HCT116 (cell line): ENCODE data around the gene VIPR1. TPM values are rescaled to one million over a fixed set of nuclear protein-coding genes. Genes with fewer than 3 reads are reported as not detected.

ENCODE experiments used
- ATAC-seq: fragments of 200-7000 bp; cut with Tn5 transposase; 2 replicates; pipeline ENCODE4 v1.9.1; 2020; ENCODE audit warnings: mild to moderate bottlenecking, moderate library complexity
- BruUV-seq: library from RNA; stranded (reverse); fragments of 400-500 nt; replicated peaks from 2 replicates; lab custom pipeline; 2021; lab: Mats Ljungman, UMichigan
- CTCF ChIA-PET: fragments of 300-600 bp; sonication (Branson Sonifier 250); formaldehyde crosslinking; loops from one replicate; lab custom pipeline; 2021; ENCODE audit warnings: antibody characterized with exemption; lab: Charles Lee
- POLR2A ChIA-PET: fragments of 300-600, 350-600 bp; sonication (Branson Sonifier 250); formaldehyde crosslinking; loops from one replicate; lab custom pipeline; 2021; ENCODE audit warnings: antibody characterized with exemption; lab: Charles Lee
- RAD21 ChIA-PET, 2 experiments: fragments of 300-600 bp; sonication (Branson Sonifier 250); formaldehyde crosslinking; loops; one replicate each; lab custom pipeline; 2023; ENCODE audit warnings: low total read pairs in 2 of 2; ENCODE audit not compliant: uncharacterized antibody in 2 of 2, unreplicated experiment in 2 of 2, low non-redundant PET in 1 of 2; lab: Charles Lee
- DNase-seq: peaks from one replicate; pipeline ENCODE4 v3.0.0-alpha.2; 2010; ENCODE audit warnings: low read depth, low spot score
- H2AFZ ChIP-seq: fragments of 200-600 bp; shearing (Covaris generic), sonication (generic); 2 replicates; pipeline ENCODE4 v1.6.1; 2017; ENCODE audit warnings: low read depth, mixed run types, mixed read lengths, antibody characterized with exemption, low read length; ENCODE audit not compliant: poor library complexity, severe bottlenecking
- H3K27ac ChIP-seq: 2 replicates; pipeline ENCODE4 v1.5.1; 2012; ENCODE audit warnings: low read depth, low read length
- H3K27me3 ChIP-seq: fragments of 200-600 bp; sonication (generic); 2 replicates; pipeline ENCODE4 v1.6.1; 2016; ENCODE audit warnings: mixed run types, low read length, mixed read lengths; ENCODE audit not compliant: insufficient read depth
- H3K36me3 ChIP-seq, 2 experiments: fragments of 200-500 bp in 1 of 2; fragments of 200-600 bp in 1 of 2; sonication (Bioruptor generic) in 1 of 2; sonication (generic) in 1 of 2; 2 replicates each; pipeline versions ENCODE4 v1.5.1 to v1.6.1; 2014 to 2016; ENCODE audit warnings: low read length in 2 of 2, inconsistent platforms in 1 of 2, mixed read lengths in 1 of 2, mixed run types in 1 of 2; ENCODE audit not compliant: insufficient read depth in 2 of 2, control insufficient read depth in 1 of 2
- H3K4me1 ChIP-seq, 2 experiments: fragments of 200-600 bp in 1 of 2; sonication (generic) in 1 of 2; 2 replicates each; pipeline versions ENCODE4 v1.5.1 to v1.6.1; 2012 to 2017; ENCODE audit warnings: low read length in 2 of 2, inconsistent platforms in 1 of 2, mild to moderate bottlenecking in 1 of 2, mixed read lengths in 1 of 2, mixed run types in 1 of 2, moderate library complexity in 1 of 2; ENCODE audit not compliant: insufficient read depth in 2 of 2, control insufficient read depth in 1 of 2
- H3K4me2 ChIP-seq: fragments of 200-600 bp; sonication (generic); 2 replicates; pipeline ENCODE4 v1.6.1; 2017; ENCODE audit warnings: mixed run types, low read length, mixed read lengths
- H3K4me3 ChIP-seq, 2 experiments: fragments of 200-600 bp in 1 of 2; sonication (generic) in 1 of 2; replicated peaks in 1 of 2; 2 replicates each; pipeline ENCODE4 v1.5.1; 2011 to 2016; ENCODE audit warnings: low read length in 2 of 2, control low read depth in 1 of 2, low read depth in 1 of 2, mild to moderate bottlenecking in 1 of 2, mixed read lengths in 1 of 2, mixed run types in 1 of 2
- H3K79me2 ChIP-seq: fragments of 200-600 bp; sonication (generic); 2 replicates; pipeline ENCODE4 v1.6.1; 2017; ENCODE audit warnings: mild to moderate bottlenecking, mixed run types, low read length, moderate library complexity, mixed read lengths; ENCODE audit not compliant: insufficient read depth
- H3K9ac ChIP-seq: fragments of 200-600 bp; sonication (generic); 2 replicates; pipeline ENCODE4 v1.6.1; 2016; ENCODE audit warnings: low read length, mixed read lengths
- H3K9me2 ChIP-seq: fragments of 200-600 bp; sonication (generic), shearing (Covaris generic); 2 replicates; pipeline ENCODE4 v1.6.1; 2017; ENCODE audit warnings: mixed run types, mild to moderate bottlenecking, moderate library complexity; ENCODE audit not compliant: insufficient read depth
- H3K9me3 ChIP-seq, 2 experiments: fragments of 200-500 bp in 1 of 2; fragments of 200-600 bp in 1 of 2; sonication (Bioruptor generic) in 1 of 2; sonication (generic) in 1 of 2; 2 replicates each; pipeline ENCODE4 v1.6.1; 2014 to 2017; ENCODE audit warnings: low read length in 2 of 2, mixed read lengths in 2 of 2, inconsistent platforms in 1 of 2, low read depth in 1 of 2, mild to moderate bottlenecking in 1 of 2, mixed run types in 1 of 2, moderate library complexity in 1 of 2; ENCODE audit not compliant: control insufficient read depth in 1 of 2, insufficient read depth in 1 of 2
- H4K20me1 ChIP-seq: fragments of 200-600 bp; sonication (generic), shearing (Covaris generic); 2 replicates; pipeline ENCODE4 v1.6.1; 2017; ENCODE audit warnings: mixed run types, mild to moderate bottlenecking, moderate library complexity; ENCODE audit not compliant: insufficient read depth
- ATF3 ChIP-seq: IDR thresholded peaks from 2 replicates; pipeline ENCODE4 v1.6.1; 2012
- CBX3 ChIP-seq: IDR thresholded peaks from 2 replicates; pipeline ENCODE4 v1.6.1; 2012; ENCODE audit warnings: low read depth
- CEBPB ChIP-seq: IDR thresholded peaks from 2 replicates; pipeline ENCODE4 v1.6.1; 2012; ENCODE audit warnings: low read depth
- EZH2 ChIP-seq: fragments of 200-600 bp; sonication (generic); IDR thresholded peaks from 2 replicates; pipeline ENCODE4 v1.6.1; 2017; ENCODE audit warnings: antibody characterized with exemption, mixed run types
- FOSL1 ChIP-seq: IDR thresholded peaks from 2 replicates; pipeline ENCODE4 v1.6.1; 2012; ENCODE audit warnings: low read depth
- JUND ChIP-seq: IDR thresholded peaks from 2 replicates; pipeline ENCODE4 v1.6.1; 2012
- POLR2AphosphoS5 ChIP-seq: IDR thresholded peaks from 2 replicates; pipeline ENCODE4 v1.6.1; 2011; ENCODE audit warnings: mild to moderate bottlenecking, low read depth, low read length, moderate library complexity
- RAD21 ChIP-seq: IDR thresholded peaks from 2 replicates; pipeline ENCODE4 v1.6.1; 2012; ENCODE audit warnings: low read depth, mild to moderate bottlenecking
- REST ChIP-seq: IDR thresholded peaks from 2 replicates; pipeline ENCODE4 v1.6.1; 2012; ENCODE audit warnings: low read depth
- SIN3A ChIP-seq: IDR thresholded peaks from 2 replicates; pipeline ENCODE4 v1.6.1; 2012; ENCODE audit warnings: low read depth
- SRF ChIP-seq: IDR thresholded peaks from 2 replicates; pipeline ENCODE4 v1.6.1; 2012; ENCODE audit warnings: low read depth
- TCF7L2 ChIP-seq: IDR thresholded peaks from 2 replicates; pipeline ENCODE4 v1.7.0; 2011; ENCODE audit warnings: borderline replicate concordance, inconsistent platforms; ENCODE audit not compliant: insufficient read depth, insufficient read length; ENCODE audit errors: extremely low read depth
- ZBTB33 ChIP-seq: IDR thresholded peaks from 2 replicates; pipeline ENCODE4 v1.6.1; 2011; ENCODE audit warnings: mild to moderate bottlenecking, low read length, moderate library complexity; ENCODE audit not compliant: insufficient replicate concordance; ENCODE audit errors: extremely low read depth
- ZFX ChIP-seq: fragments of 450-650 bp; IDR thresholded peaks from 2 replicates; pipeline ENCODE4 v1.6.1; 2017
- ZNF274 ChIP-seq: fragments of 200-500 bp; sonication (Bioruptor generic); IDR thresholded peaks from 2 replicates; pipeline ENCODE4 v1.6.1; 2014; ENCODE audit warnings: mild to moderate bottlenecking, low read depth, low read length, inconsistent platforms
- intact Hi-C: fragments of 100-400 bp; cut with micrococcal nuclease; formaldehyde crosslinking; loops from 2 replicates; pipeline ENCODE4 v1.10.0; 2022
- total RNA-seq: library from RNA; stranded (reverse); gene quantifications from one replicate; pipeline ENCODE4 v1.2.1, GENCODE V29; 2021; ENCODE audit not compliant: unreplicated experiment

VIPR1 gene
- total RNA-seq, 1 experiment from 2014 or later = 9.6 TPM

- 0 out of 4 replicates have a peak, but pooled peaks cover 0 to 4% of the 10 kb centered on the region in 2 experiments for H3K9me3 ChIP-seq
- no peak overlapping the region for H3K27ac ChIP-seq
- no peak overlapping the region for H3K9ac ChIP-seq
- POLR2A ChIA-PET = no interaction called here
- RAD21 ChIA-PET = no interaction called here
- H3K9me2 ChIP-seq = no peaks in the 10 kb centered on the region
- no peaks in the 10 kb centered on the region for H4K20me1 ChIP-seq
- H2AFZ ChIP-seq = no peak overlapping the region
- no peak for DNase-seq
- peaks cover 40 to 87% of the 10 kb centered on the region in 2 experiments for H3K4me1 ChIP-seq
- no peak overlapping the region for H3K4me3 ChIP-seq
- BruUV-seq = no TSS peak
- CTCF ChIA-PET = no interaction called here
- no peak for TF ChIP-seq ATF3
- no peak for TF ChIP-seq SIN3A
- TF ChIP-seq TCF7L2 = no peak
- intact Hi-C loops = no loop called here
- no peaks in the 10 kb centered on the region for H3K79me2 ChIP-seq
- no peaks in the 10 kb centered on the region for H3K27me3 ChIP-seq
- no peak overlapping the region for H3K4me2 ChIP-seq
- no peaks in the 10 kb centered on the region for H3K36me3 ChIP-seq
- no peak for ATAC-seq
Observed at GRCh38 chr3:42493798-42494151, 8.7 kb upstream of the VIPR1 start.

- Histone ChIP-seq H3K36me3 (no peaks in the 10 kb centered on the region), H3K79me2 (no peaks in the 10 kb centered on the region), H3K4me3 (no peak overlapping the region), H3K27me3 (no peaks in the 10 kb centered on the region), H3K4me1 (peaks cover 25 to 82% of the 10 kb centered on the region in 2 experiments), H4K20me1 (no peaks in the 10 kb centered on the region), H3K27ac (no peak overlapping the region), H3K4me2 (peak overlapping the region; percentile 78; the same call in 1 of the 2 replicates), H3K9me2 (no peaks in the 10 kb centered on the region), H2AFZ (no peak overlapping the region), H3K9ac (no peak overlapping the region), H3K9me3 (no peaks in the 10 kb centered on the region)
- ChIA-PET POLR2A (no interaction called here), CTCF (no interaction called here), RAD21 (interaction anchor here in 1 of 2 experiments (0.6 kb wide), 1 partner anchor 295 kb away, joined by 3 read pairs; no protein-coding TSS in a partner anchor)
- no peak for ATAC-seq
- BruUV-seq = no TSS peak
- no peak for DNase-seq
- intact Hi-C loops = no loop called here
- no peak for TF ChIP-seq JUND
- TF ChIP-seq EZH2 = no peak
- TF ChIP-seq REST = no peak
- TF ChIP-seq SRF = no peak
- TF ChIP-seq CBX3 = no peak
- no peak for TF ChIP-seq RAD21
- no peak for TF ChIP-seq TCF7L2
- TF ChIP-seq ATF3 = no peak
- no peak for TF ChIP-seq ZFX
- TF ChIP-seq FOSL1 = no peak
- no peak for TF ChIP-seq ZNF274
- no peak for TF ChIP-seq CEBPB
- TF ChIP-seq ZBTB33 = no peak
- TF ChIP-seq POLR2AphosphoS5 = no peak
Observed at GRCh38 chr3:42495393-42495792, 7.0 kb upstream of the VIPR1 start.
